ENCODE data around the gene SEC63.

- TF ChIP-seq ZNF121 (CRISPR knock-in tag; IDR thresholded peaks at IDR 0.05) (no peak), FOXJ3 (CRISPR knock-in tag; IDR thresholded peaks at IDR 0.05; ENCODE audit: borderline replicate concordance) (no peak), ZNF512 (CRISPR knock-in tag; IDR thresholded peaks at IDR 0.05; ENCODE audit: borderline replicate concordance) (no peak)
Measured at GRCh38 chr6:107999341-107999740, 41.3 kb upstream of the SEC63 start.
